ENCODE data around the gene RABL6.

RABL6 gene

DNA sequence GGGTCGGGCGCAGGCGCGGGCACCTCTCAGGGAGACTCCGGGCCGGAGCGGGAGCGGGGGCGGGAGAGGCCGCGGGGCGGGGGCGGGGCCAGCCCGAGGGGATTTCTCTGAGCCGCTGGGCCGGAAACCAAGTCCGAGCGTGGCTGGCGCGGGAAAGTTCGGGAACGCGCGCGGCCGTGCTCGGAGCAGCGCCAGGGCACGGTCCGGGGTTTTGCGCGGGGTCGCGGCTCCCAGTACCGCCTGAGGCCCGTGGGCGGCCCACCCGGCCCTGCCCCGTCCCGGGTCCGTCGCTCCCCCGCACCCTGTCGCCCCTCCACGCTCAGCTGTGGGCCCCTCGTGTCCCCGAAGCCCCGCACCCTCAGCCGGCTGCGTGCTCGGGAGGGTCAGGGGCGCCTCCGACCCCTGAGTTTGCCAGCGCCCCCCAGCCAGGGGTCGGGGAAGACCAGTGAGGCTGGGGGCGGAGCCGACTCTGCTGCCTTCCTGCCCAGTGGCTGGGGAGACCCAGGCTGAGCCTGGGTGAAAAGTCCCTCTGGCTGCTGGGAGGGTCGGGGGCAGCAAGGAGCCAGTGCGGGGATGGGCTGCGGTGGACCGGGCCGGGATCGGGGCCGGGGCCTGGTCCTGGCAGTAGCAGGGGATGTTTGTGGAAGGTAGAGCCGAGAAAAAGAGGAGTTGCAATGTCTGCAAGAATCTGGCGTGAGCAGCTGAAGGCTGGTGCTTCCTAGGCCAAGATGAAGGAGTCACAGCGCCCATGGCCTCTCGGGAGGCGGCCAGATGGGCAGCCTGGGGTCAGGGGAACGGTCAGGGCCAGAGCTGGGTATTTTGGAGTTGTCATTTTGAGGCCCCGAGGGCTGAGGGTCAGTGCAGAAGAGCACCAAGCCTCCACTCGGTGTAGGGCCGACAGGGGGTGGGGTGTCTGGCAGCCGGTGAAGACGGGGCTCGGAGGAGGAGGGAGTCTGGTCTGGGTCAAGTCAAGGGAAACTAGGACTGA, 79.2 kb downstream of the RABL6 start:
- DNase-seq, result peak; percentile 1

DNA sequence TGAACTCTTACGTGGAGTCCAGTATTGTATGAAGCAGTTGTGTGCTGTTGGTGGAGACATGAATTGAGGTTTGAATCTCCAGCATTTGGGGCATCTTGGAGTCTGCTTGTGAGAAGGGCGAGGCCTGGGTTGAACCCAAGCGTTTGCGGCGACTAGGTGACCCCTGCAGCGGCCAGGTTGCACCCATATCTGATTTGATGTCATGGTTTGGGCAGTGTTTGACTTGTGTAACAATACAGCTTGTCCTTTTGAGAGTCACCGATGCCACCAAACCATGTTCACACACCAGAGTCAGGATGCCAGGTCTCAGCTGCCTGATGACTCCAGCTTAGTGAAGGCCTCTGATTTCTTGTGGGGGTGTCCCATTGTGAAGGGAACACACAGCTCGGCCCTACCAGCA, 80.7 kb downstream of the RABL6 start:
- DNase-seq, result no peak

DNA sequence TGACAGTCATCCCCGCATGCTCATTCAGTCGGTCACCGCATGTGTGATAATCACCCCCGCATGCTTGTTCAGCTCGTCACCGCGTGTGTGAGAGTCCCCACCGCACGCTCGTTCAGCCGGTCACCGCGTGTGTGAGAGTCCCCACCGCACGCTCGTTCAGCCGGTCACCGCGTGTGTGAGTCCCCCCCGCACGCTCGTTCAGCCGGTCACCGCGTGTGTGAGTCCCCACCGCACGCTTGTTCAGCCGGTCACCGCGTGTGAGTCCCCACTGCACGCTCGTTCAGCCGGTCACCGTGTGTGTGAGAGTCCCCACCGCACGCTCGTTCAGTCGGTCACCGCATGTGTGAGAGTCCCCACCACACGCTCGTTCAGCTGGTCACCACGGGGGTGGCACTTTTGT, 82.1 kb downstream of the RABL6 start:
- no peak for DNase-seq

DNA sequence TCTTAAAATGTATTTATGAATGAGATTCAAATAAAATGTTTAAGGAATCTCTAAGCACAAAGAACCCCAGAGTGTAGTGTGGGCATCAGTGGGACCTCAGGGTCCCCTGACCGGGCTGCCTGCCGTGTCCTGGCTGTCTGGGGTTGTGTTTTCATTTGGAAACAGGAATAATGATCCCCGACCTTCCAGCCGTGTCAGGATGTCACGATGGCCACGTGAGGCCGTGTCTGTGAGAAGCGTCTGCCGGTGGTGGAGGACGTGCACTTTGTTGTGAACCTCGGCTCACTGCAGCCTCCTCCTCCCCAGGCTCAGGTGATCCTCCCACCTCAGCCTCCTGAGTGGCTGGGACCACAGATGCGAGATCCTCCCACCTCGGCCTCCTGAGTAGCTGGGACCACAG, 82.9 kb downstream of the RABL6 start:
- no peak for DNase-seq
